Gastrocnemius medialis (tissue), 4 donors: Measurements from ENCODE around the gene TWIST2.

ENCODE experiments used
- POLR2A ChIP-seq, 2 donors: fragments of 450-650 bp; IDR thresholded peaks; one replicate each; pipeline ENCODE4 v1.6.1; 2017; ENCODE audit warnings: antibody characterized with exemption in 2 of 2, mild to moderate bottlenecking in 2 of 2, moderate library complexity in 2 of 2
- TF ChIP-seq, protein P1 (sequence below), 5 experiments: fragments of 450-650 bp in 3 of 5; fragments of 200-600 bp in 2 of 5; sonication (generic) in 2 of 5; IDR thresholded peaks in 4 of 5; conservative IDR thresholded peaks in 1 of 5; 1 replicate in 4 of 5; 2 replicates in 1 of 5; pipeline ENCODE4 v1.5.1; 2016 to 2019; ENCODE audit warnings: antibody characterized with exemption in 5 of 5, mild to moderate bottlenecking in 3 of 5, moderate library complexity in 3 of 5

DNA sequence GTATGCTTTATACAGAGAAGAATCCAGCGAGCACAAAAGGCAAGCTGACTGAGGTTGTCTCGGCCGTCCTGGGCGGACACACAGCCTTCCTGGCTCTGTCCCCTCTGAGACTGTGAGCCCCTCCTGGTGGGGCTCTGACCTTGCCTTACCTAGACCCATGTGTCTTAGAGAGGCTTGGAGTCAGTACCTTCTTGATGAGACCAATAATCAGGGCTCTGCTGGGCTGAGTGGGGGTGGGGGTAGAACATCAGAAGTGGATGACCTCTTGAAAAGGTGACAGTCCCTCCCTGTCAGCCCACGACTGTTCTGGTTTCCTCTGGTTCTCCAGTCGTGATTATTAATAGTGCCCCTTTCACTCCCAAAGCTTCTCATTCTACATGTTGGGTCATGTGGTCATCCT lies 31.2 kb downstream of the TWIST2 start:
- TF ChIP-seq, protein P1, sequence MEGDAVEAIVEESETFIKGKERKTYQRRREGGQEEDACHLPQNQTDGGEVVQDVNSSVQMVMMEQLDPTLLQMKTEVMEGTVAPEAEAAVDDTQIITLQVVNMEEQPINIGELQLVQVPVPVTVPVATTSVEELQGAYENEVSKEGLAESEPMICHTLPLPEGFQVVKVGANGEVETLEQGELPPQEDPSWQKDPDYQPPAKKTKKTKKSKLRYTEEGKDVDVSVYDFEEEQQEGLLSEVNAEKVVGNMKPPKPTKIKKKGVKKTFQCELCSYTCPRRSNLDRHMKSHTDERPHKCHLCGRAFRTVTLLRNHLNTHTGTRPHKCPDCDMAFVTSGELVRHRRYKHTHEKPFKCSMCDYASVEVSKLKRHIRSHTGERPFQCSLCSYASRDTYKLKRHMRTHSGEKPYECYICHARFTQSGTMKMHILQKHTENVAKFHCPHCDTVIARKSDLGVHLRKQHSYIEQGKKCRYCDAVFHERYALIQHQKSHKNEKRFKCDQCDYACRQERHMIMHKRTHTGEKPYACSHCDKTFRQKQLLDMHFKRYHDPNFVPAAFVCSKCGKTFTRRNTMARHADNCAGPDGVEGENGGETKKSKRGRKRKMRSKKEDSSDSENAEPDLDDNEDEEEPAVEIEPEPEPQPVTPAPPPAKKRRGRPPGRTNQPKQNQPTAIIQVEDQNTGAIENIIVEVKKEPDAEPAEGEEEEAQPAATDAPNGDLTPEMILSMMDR (IDR thresholded peaks at IDR 0.05 in 4 of 5, conservative IDR thresholded peaks at IDR 0.05 in 1 of 5) = no peak
- no peak for TF ChIP-seq POLR2A (IDR thresholded peaks at IDR 0.05)
